ENCODE data around the gene LPCAT3. TPM values are rescaled to one million over a fixed set of nuclear protein-coding genes. Genes with fewer than 3 reads are reported as not detected.

The LPCAT3 gene
- total and polyA plus RNA-seq, 2 of the 13 experiments (the other 11 are each of a cell fraction or from before 2014, with no cell fraction given) = 44.5 to 64.3 TPM

GRCh38 chr12:6957151-6957701, 61.0 kb downstream of the LPCAT3 start:
- no peak for DNase-seq (ENCODE audit: low spot score)
- no peak overlapping the region for H3K9ac ChIP-seq (ENCODE audit: insufficient read depth, low read depth, low read length)
- no peaks in the 10 kb centered on the region for H3K27me3 ChIP-seq (ENCODE audit: control insufficient read depth in 1 of 2, insufficient read depth in 2 of 2, low read length in 2 of 2)
- FAIRE-seq = no peak
- H3K27ac ChIP-seq (ENCODE audit: extremely low read length, insufficient read depth, low read length) = no peak overlapping the region
- ChIA-PET CTCF (ENCODE audit: low intra/inter-chr PET ratio, low total read pairs) (no interaction called here), POLR2A (interaction anchor here (1.3 to 8.0 kb wide), 2 partner anchors 12 to 13 kb away, joined by 4 to 180 read pairs; partner anchors contain the start of genes C12orf57 and RNU7-1)
- H3K4me2 ChIP-seq (ENCODE audit: low read depth, low read length) = no peak overlapping the region
- TF ChIP-seq ZNF572 (CRISPR knock-in tag; IDR thresholded peaks at IDR 0.05) (no peak), MBNL3 (CRISPR knock-in tag; conservative IDR thresholded peaks at IDR 0.05) (no peak), ZNF20 (CRISPR knock-in tag; IDR thresholded peaks at IDR 0.05) (no peak), FOXA3 (CRISPR knock-in tag; IDR thresholded peaks at IDR 0.05) (no peak), BHLHE40 (IDR thresholded peaks at IDR 0.05; ENCODE audit: low read length) (no peak), ZNF788 (CRISPR knock-in tag; IDR thresholded peaks at IDR 0.05; ENCODE audit: borderline replicate concordance) (no peak), TARDBP (CRISPR knock-in tag; IDR thresholded peaks at IDR 0.05) (no peak), TSC22D2 (CRISPR knock-in tag; IDR thresholded peaks at IDR 0.05; ENCODE audit: borderline replicate concordance) (no peak)
- H2AFZ ChIP-seq (ENCODE audit: low read length) = no peak overlapping the region
- BruUV-seq (replicated peaks) = no TSS peak
- ATAC-seq = no peak
- H3K4me3 ChIP-seq (replicated peaks in 1 of 3; ENCODE audit: insufficient read depth in 1 of 3, low read depth in 2 of 3, low read length in 3 of 3) = no peak overlapping the region
- no peaks in the 10 kb centered on the region for H3K79me2 ChIP-seq (ENCODE audit: insufficient read depth, low read length)
- intact Hi-C loops (cut with micrococcal nuclease; ENCODE audit: unreplicated experiment) = no loop called here
- H3K4me1 ChIP-seq (ENCODE audit: insufficient read depth, low read length) = peaks cover 18% of the 10 kb centered on the region
- in situ Hi-C loops (cut with HindIII; ENCODE audit: extremely low pct_ligation_motif_present, low pct_unique_long_range_greater_than_20kb) = no loop called here
- H3K36me3 ChIP-seq (replicated peaks in 1 of 2; ENCODE audit: control insufficient read depth in 1 of 2, insufficient read depth in 2 of 2, low read length in 2 of 2) = no peaks in the 10 kb centered on the region; a peak in 1 of 5 replicates
- H4K20me1 ChIP-seq (ENCODE audit: insufficient read depth, low read length) = no peaks in the 10 kb centered on the region
- 84% methylated on average over 11 of the region's 20 CpGs for WGBS (ENCODE audit: low lambda C conversion rate)
- no peaks in the 10 kb centered on the region for H3K9me3 ChIP-seq (ENCODE audit: low read length)

GRCh38 chr12:6956021-6956727, 62.1 kb downstream of the LPCAT3 start:
- no peak for FAIRE-seq
- Histone ChIP-seq H2AFZ (ENCODE audit: low read length) (no peak overlapping the region), H3K27me3 (ENCODE audit: control insufficient read depth in 1 of 2, insufficient read depth in 2 of 2, low read length in 2 of 2) (no peaks in the 10 kb centered on the region), H3K9me3 (ENCODE audit: low read length) (no peaks in the 10 kb centered on the region), H3K4me1 (ENCODE audit: insufficient read depth, low read length) (peaks cover 9% of the 10 kb centered on the region), H4K20me1 (ENCODE audit: insufficient read depth, low read length) (no peaks in the 10 kb centered on the region), H3K4me2 (ENCODE audit: low read depth, low read length) (no peak overlapping the region), H3K9ac (ENCODE audit: insufficient read depth, low read depth, low read length) (no peak overlapping the region), H3K4me3 (replicated peaks in 1 of 3; ENCODE audit: insufficient read depth in 1 of 3, low read depth in 2 of 3, low read length in 3 of 3) (no peak overlapping the region), H3K36me3 (replicated peaks in 1 of 2; ENCODE audit: control insufficient read depth in 1 of 2, insufficient read depth in 2 of 2, low read length in 2 of 2) (no peaks in the 10 kb centered on the region; a peak in 1 of 5 replicates), H3K27ac (ENCODE audit: extremely low read length, insufficient read depth, low read length) (no peak overlapping the region), H3K79me2 (ENCODE audit: insufficient read depth, low read length) (no peaks in the 10 kb centered on the region)
- DNase-seq (ENCODE audit: low spot score) = no peak
- ATAC-seq = no peak
- intact Hi-C loops (cut with micrococcal nuclease; ENCODE audit: unreplicated experiment) (no loop called here), in situ Hi-C loops (cut with HindIII; ENCODE audit: extremely low pct_ligation_motif_present, low pct_unique_long_range_greater_than_20kb) (no loop called here)
- BruUV-seq (replicated peaks) = no TSS peak
- POLR2A ChIA-PET = interaction anchor here (0.7 to 1.3 kb wide), 3 partner anchors 12 to 14 kb away, joined by 3 to 4 read pairs (median 4); partner anchors contain the start of genes C12orf57, EMG1, PHB2 and RNU7-1
- WGBS (ENCODE audit: low lambda C conversion rate) = 95% methylated on average over 20 of the region's 28 CpGs
- CTCF ChIA-PET (ENCODE audit: low intra/inter-chr PET ratio, low total read pairs) = no interaction called here
- TF ChIP-seq KLF12 (CRISPR knock-in tag; IDR thresholded peaks at IDR 0.05; ENCODE audit: borderline replicate concordance) = no peak
- no peak for TF ChIP-seq MLXIP (CRISPR knock-in tag; IDR thresholded peaks at IDR 0.05; ENCODE audit: borderline replicate concordance)
- no peak for TF ChIP-seq ELK4 (CRISPR knock-in tag; IDR thresholded peaks at IDR 0.05; ENCODE audit: borderline replicate concordance)

Measured in HepG2 (cell line).